ENCODE results near the gene SPATA2.
"Not testable (repeated sequence)": the region's sequence is repeated elsewhere in the genome, so short reads cannot be mapped to it uniquely, and the experiment has no call there.

Gene SPATA2

GRCh38 chr20:49901588-49901987 is 13.7 kb downstream of the SPATA2 start:
- no peak for DNase-seq

GRCh38 chr20:49899541-49900383 is 15.6 kb downstream of the SPATA2 start:
- DNase-seq, result no peak

GRCh38 chr20:49896204-49896603 is 19.1 kb downstream of the SPATA2 start:
- DNase-seq, result no peak

GRCh38 chr20:49895474-49896093 is 19.7 kb downstream of the SPATA2 start:
- DNase-seq, result not testable (repeated sequence)

- DNase-seq, result no peak
Measured at GRCh38 chr20:49894073-49894470, 21.3 kb downstream of the SPATA2 start.

GRCh38 chr20:49893242-49894072 is 21.9 kb downstream of the SPATA2 start:
- no peak for DNase-seq

GRCh38 chr20:49892817-49893216 is 22.5 kb downstream of the SPATA2 start:
- DNase-seq, result no peak

- no peak for DNase-seq
Measured at GRCh38 chr20:49892260-49892659, 23.1 kb downstream of the SPATA2 start.

GRCh38 chr20:49891476-49892110 is 23.7 kb downstream of the SPATA2 start:
- no peak for DNase-seq

GRCh38 chr20:49890471-49891361 is 24.6 kb downstream of the SPATA2 start:
- DNase-seq, result no peak

- no peak for DNase-seq
Measured at GRCh38 chr20:49889935-49890333, 25.4 kb downstream of the SPATA2 start.

- no peak for DNase-seq
Measured at GRCh38 chr20:49889001-49889934, 26.1 kb downstream of the SPATA2 start.

- DNase-seq, result peak; percentile 67 to 80
Measured at GRCh38 chr20:49888212-49889000, 26.9 kb downstream of the SPATA2 start.

GRCh38 chr20:49887251-49888211 is 27.8 kb downstream of the SPATA2 start:
- no peak for DNase-seq

GRCh38 chr20:49886571-49887213 is 28.6 kb downstream of the SPATA2 start:
- DNase-seq, result no peak

- DNase-seq, result no peak
Measured at GRCh38 chr20:49885558-49886332, 29.6 kb downstream of the SPATA2 start.

GRCh38 chr20:49883246-49883802 is 32.0 kb downstream of the SPATA2 start:
- peak in 1 of 2 experiments; percentile 10 for DNase-seq
